Esophagus (tissue), 2 donors: ENCODE data around the gene HCFC1. TPM values are rescaled to one million over a fixed set of nuclear protein-coding genes. Genes with fewer than 3 reads are reported as not detected.

Source experiments
- H3K27ac ChIP-seq, 2 donors: one replicate each; pipeline ENCODE4 v1.5.1; 2013; ENCODE audit warnings: low read depth in 2 of 2, mild to moderate bottlenecking in 2 of 2, inconsistent platforms in 1 of 2, low read length in 1 of 2, moderate library complexity in 1 of 2
- H3K27me3 ChIP-seq, 2 donors: one replicate each; pipeline ENCODE4 v1.6.1; 2013; ENCODE audit warnings: low read length in 2 of 2, control low read depth in 1 of 2, mild to moderate bottlenecking in 1 of 2; ENCODE audit not compliant: insufficient read depth in 2 of 2, control insufficient read depth in 1 of 2
- H3K36me3 ChIP-seq, 2 donors: one replicate each; pipeline ENCODE4 v1.6.1; 2013; ENCODE audit warnings: low read length in 1 of 2; ENCODE audit not compliant: control insufficient read depth in 2 of 2, insufficient read depth in 2 of 2
- H3K4me1 ChIP-seq, 2 donors: one replicate each; pipeline ENCODE4 v1.6.1; 2013; ENCODE audit warnings: low read length in 1 of 2; ENCODE audit not compliant: control insufficient read depth in 2 of 2, insufficient read depth in 2 of 2
- H3K4me3 ChIP-seq, 2 donors: one replicate each; pipeline ENCODE4 v1.5.1; 2013; ENCODE audit warnings: low read length in 2 of 2, mild to moderate bottlenecking in 2 of 2, low read depth in 1 of 2, moderate library complexity in 1 of 2
- H3K9me3 ChIP-seq, 2 donors: one replicate each; pipeline ENCODE4 v1.6.1; 2013; ENCODE audit warnings: mild to moderate bottlenecking in 2 of 2, low read depth in 1 of 2, low read length in 1 of 2, moderate library complexity in 1 of 2; ENCODE audit not compliant: control insufficient read depth in 2 of 2, insufficient read depth in 1 of 2
- WGBS, 2 donors: extraction: QIAGEN DNeasy Blood & Tissue Kit; methylation state at CpG; one replicate each; pipeline ENCODE4 v1.1.7; 2013; 5-methylcytosine and 5-hydroxymethylcytosine counted together
- polyA plus RNA-seq, 2 donors: library from polyadenylated mRNA; stranded (reverse); fragments of 200-250 nt; gene quantifications; one replicate each; pipeline ENCODE4 v1.2.3, GENCODE V29; 2013
- donor health status: healthy with polysubstance abuse.
- donor health status: Bipolar disorder and iron deficiency.

HCFC1 gene
- polyA plus RNA-seq, 2 donors: 13.0 to 15.9 TPM

DNA sequence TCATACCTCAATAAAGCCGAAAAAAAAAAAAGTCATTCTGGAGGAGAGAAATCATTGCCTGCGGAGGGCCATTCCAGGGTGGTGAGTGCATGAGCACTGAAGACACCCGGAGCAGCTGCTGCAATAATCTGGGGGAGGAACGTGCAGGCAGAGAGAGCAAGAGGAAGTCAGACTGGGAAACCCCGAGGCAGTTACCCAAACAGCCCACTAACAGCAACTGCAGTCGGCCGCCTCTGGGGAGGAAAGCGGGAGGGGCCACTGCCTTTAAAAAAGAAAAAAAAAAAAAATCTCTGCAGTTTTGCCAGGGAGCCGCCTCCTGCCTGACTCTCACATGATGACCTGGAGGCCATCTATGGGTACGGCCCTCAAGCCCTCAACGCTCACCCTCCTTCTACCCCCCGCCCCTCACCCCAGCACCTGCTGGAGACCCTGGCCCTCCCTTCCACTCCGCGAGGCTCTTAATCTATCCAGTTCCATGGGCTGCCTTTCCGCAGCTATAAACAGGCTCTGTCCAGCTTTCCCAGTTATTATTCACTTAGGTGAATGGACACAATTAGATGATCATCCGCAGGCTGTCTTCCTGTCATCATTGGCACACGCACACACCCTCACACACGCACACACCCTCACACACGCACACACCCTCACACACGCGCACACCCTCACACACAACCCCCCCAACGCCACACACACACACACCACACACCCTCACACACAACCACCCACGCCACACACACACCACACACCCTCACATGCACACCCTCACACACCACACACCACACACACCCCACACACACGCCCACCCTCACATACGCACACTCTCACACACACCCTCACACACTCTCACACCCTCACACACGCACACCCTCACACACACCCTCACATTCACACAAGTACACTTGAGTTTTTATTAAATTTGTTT, 70.5 kb downstream of the HCFC1 start:
- no peak overlapping the region for H3K27ac ChIP-seq
- WGBS, 2 donors: 19 to 49% methylated on average over 26 of the region's 26 CpGs

DNA sequence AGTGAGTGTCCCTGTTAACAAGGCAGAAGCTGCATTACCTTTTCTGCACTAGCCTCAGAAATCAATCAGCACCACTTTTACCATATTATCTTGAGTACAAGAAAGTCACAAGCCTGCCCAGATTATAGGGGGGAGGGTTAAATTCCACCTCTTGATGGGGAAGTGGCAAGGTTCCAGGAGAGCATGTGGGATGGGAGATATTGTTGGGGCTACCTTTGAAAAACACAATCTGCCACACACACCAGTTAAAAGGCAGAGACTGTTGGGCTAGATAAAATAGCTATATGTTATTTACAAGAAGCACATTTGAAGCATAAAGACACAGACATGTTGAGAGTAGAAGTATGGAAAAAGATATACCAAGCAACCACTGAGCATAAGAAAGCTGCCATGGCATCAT, 73.7 kb downstream of the HCFC1 start:
- H3K9me3 ChIP-seq: peaks cover 0 to 2% of the 10 kb centered on the region in 2 donors
- no peak overlapping the region for H3K27ac ChIP-seq
- no peak overlapping the region for H3K4me3 ChIP-seq
- H3K36me3 ChIP-seq: no peaks in the 10 kb centered on the region
- H3K4me1 ChIP-seq: peaks cover 0 to 5% of the 10 kb centered on the region in 2 donors
- peaks cover 0 to 5% of the 10 kb centered on the region in 2 donors for H3K27me3 ChIP-seq

More for the DNA sequence above, 70.5 kb downstream of the HCFC1 start:
- Histone ChIP-seq H3K27me3 (peaks cover 0 to 3% of the 10 kb centered on the region in 2 donors), H3K4me1 (peaks cover 0 to 5% of the 10 kb centered on the region in 2 donors), H3K4me3 (no peak overlapping the region), H3K36me3 (no peaks in the 10 kb centered on the region), H3K9me3 (peaks cover 0 to 2% of the 10 kb centered on the region in 2 donors)

Other genes starting within 250 kb of the HCFC1 start
- gene BCAP31, start 247.4 kb downstream of the HCFC1 start, polyA plus RNA-seq: 100 to 1,000 TPM in 1 of 2 donors, 10 to 100 TPM in 1; 98.8 to 185 TPM
- 1 to 10 TPM; 1.8 to 2.9 TPM for gene ABCD1, start 247.0 kb downstream of the HCFC1 start, polyA plus RNA-seq
- 10 to 100 TPM in 1 of 2 donors, 1 to 10 TPM in 1; 5.1 to 12.4 TPM for gene PLXNB3, start 207.6 kb downstream of the HCFC1 start, polyA plus RNA-seq
- under 1 TPM; 0.15 to 0.35 TPM for gene SRPK3, start 190.8 kb downstream of the HCFC1 start, polyA plus RNA-seq
- 10 to 100 TPM; 39.3 to 51.9 TPM for gene IDH3G, start 177.4 kb downstream of the HCFC1 start, polyA plus RNA-seq
- gene SSR4, start 177.2 kb downstream of the HCFC1 start, polyA plus RNA-seq: 100 to 1,000 TPM; 308 to 359 TPM
- 1 to 10 TPM; 2.3 to 4.0 TPM for gene PDZD4, start 141.3 kb downstream of the HCFC1 start, polyA plus RNA-seq
- 1 to 10 TPM in 1 of 2 donors, under 1 TPM in 1; 0.88 to 1.4 TPM for gene L1CAM, start 85.6 kb downstream of the HCFC1 start, polyA plus RNA-seq
- gene AVPR2, start 67.1 kb downstream of the HCFC1 start, polyA plus RNA-seq: under 1 TPM; 0.45 to 0.68 TPM
- 10 to 100 TPM; 10.6 to 23.4 TPM for gene ARHGAP4, start 45.6 kb downstream of the HCFC1 start, polyA plus RNA-seq
- gene NAA10, start 36.8 kb downstream of the HCFC1 start, polyA plus RNA-seq: 100 to 1,000 TPM in 1 of 2 donors, 10 to 100 TPM in 1; 86.6 to 104 TPM
- 1 to 10 TPM; 1.4 to 1.6 TPM for gene RENBP, start 27.2 kb downstream of the HCFC1 start, polyA plus RNA-seq
- 1 to 10 TPM; 2.5 to 3.3 TPM for gene TMEM187, start 936 bp upstream of the HCFC1 start, polyA plus RNA-seq
- 10 to 100 TPM; 58.8 to 61.8 TPM for gene IRAK1, start 48.1 kb upstream of the HCFC1 start, polyA plus RNA-seq
- 10 to 100 TPM in 1 of 2 donors, 1 to 10 TPM in 1; 9.3 to 13.0 TPM for gene MECP2, start 125.9 kb upstream of the HCFC1 start, polyA plus RNA-seq
- not detected for gene OPN1LW, start 172.4 kb upstream of the HCFC1 start, polyA plus RNA-seq
- gene OPN1MW, start 210.8 kb upstream of the HCFC1 start, polyA plus RNA-seq: not detected
- gene OPN1MW2, start 247.9 kb upstream of the HCFC1 start, polyA plus RNA-seq: not detected